ENCODE results near the gene CNN2. TPM values are rescaled to one million over a fixed set of nuclear protein-coding genes. Genes with fewer than 3 reads are reported as not detected.
"Not testable (repeated sequence)": the region's sequence is repeated elsewhere in the genome, so short reads cannot be mapped to it uniquely, and the experiment has no call there.

CNN2 gene
- total RNA-seq, 2 donors from 2014 or later: 98.9 to 124 TPM

DNA sequence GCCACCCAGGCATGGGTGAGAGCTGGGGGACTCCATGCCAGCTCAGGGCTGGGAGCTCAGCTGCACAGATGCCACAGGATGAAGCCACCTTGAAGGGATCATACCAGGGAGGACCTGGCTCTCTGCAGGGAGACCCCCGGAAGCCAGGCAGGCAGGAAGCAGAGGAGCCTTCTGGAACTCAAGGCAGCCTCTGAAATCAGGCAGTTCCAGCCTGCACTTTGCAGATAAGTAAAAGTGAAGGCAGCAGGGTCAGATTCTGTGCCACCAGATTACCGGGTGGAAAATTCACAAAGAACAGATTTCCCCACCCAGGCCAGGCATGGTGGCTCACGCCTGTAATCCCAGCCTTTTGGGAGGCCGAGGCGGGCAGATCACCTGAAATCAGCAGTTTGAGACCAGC, 8.0 kb upstream of the CNN2 start:
- H3K27ac Mint-ChIP-seq: no peak overlapping the region
- peak overlapping the region; percentile 93 to 95 for H3K4me3 Mint-ChIP-seq
- DNase-seq (no peak), ATAC-seq (replicated peaks in 1 of 2) (no peak)
- peaks cover 42% of the 10 kb centered on the region for H3K4me1 Mint-ChIP-seq (ENCODE audit: low read depth)
- H3K9me3 Mint-ChIP-seq: no peaks in the 10 kb centered on the region
- peaks cover 0 to 10% of the 10 kb centered on the region in 2 donors for H3K36me3 Mint-ChIP-seq (ENCODE audit: insufficient read depth in 2 of 2)
- no peaks in the 10 kb centered on the region for H3K27me3 Mint-ChIP-seq (ENCODE audit: low read depth)

DNA sequence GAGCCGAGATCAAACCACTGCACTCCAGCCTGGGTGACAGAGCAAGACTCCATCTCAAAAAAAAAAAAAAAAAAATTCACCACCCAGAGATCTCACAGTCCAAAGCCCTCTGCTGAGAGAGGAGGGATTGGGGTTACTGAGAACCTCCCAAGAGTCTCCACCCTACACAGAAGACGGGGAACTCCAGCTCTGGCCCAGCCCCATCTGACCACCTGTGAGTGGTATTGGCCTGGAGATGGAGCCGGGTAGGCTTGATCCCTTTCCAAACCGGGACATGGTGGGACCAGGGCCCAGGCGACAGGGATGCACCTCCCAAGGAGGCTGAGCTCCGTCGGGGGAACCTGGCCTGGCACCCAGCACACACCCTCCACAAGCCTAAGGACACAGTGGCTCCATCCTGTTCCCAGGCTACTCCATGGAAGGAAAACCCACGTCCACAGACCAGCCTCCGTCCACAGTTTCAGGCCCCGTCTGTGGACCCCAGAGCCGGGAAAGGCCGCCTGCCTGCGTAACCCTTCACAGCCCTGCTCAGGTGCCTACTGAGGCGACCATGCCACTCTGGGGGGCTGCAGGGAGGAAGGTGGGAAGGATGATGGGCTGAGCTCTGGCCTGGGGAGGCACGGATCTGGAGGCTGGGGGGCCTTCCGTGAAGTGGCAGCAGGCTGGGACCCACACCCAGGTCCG, 7.3 kb upstream of the CNN2 start:
- Mint-ChIP-seq H3K27me3 (ENCODE audit: low read depth) (no peaks in the 10 kb centered on the region), H3K9me3 (no peaks in the 10 kb centered on the region), H3K36me3 (ENCODE audit: insufficient read depth in 2 of 2) (peaks cover 0 to 10% of the 10 kb centered on the region in 2 donors), H3K27ac (no peak overlapping the region), H3K4me3 (peak overlapping the region; percentile 93 to 95), H3K4me1 (ENCODE audit: low read depth) (peaks cover 42% of the 10 kb centered on the region)
- DNase-seq (no peak), ATAC-seq (replicated peaks in 1 of 2) (no peak)

DNA sequence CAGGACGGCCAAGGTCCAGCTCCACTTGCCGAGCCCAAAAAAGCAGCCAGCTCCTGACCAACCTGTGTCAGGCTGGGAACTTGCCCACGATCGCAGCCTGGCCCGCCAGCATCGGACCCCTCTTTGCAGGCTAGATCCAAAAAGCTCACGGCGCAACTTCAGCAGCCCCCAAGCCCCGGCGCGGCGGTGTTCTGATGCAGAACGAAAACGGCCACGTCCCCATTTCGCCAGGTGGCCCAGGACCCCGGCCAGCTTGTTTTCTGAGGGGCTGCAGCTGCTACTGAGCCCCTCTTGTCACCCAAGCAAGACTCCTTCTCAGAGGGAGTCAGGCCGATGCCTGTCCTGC, 6.8 kb upstream of the CNN2 start:
- Mint-ChIP-seq H3K9me3 (no peaks in the 10 kb centered on the region), H3K27me3 (ENCODE audit: low read depth) (no peaks in the 10 kb centered on the region), H3K4me1 (ENCODE audit: low read depth) (peaks cover 42% of the 10 kb centered on the region), H3K4me3 (peak overlapping the region; percentile 93 to 95), H3K36me3 (ENCODE audit: insufficient read depth in 2 of 2) (peaks cover 0 to 10% of the 10 kb centered on the region in 2 donors), H3K27ac (no peak overlapping the region)
- ATAC-seq (replicated peaks in 1 of 2) (no peak), DNase-seq (no peak)

DNA sequence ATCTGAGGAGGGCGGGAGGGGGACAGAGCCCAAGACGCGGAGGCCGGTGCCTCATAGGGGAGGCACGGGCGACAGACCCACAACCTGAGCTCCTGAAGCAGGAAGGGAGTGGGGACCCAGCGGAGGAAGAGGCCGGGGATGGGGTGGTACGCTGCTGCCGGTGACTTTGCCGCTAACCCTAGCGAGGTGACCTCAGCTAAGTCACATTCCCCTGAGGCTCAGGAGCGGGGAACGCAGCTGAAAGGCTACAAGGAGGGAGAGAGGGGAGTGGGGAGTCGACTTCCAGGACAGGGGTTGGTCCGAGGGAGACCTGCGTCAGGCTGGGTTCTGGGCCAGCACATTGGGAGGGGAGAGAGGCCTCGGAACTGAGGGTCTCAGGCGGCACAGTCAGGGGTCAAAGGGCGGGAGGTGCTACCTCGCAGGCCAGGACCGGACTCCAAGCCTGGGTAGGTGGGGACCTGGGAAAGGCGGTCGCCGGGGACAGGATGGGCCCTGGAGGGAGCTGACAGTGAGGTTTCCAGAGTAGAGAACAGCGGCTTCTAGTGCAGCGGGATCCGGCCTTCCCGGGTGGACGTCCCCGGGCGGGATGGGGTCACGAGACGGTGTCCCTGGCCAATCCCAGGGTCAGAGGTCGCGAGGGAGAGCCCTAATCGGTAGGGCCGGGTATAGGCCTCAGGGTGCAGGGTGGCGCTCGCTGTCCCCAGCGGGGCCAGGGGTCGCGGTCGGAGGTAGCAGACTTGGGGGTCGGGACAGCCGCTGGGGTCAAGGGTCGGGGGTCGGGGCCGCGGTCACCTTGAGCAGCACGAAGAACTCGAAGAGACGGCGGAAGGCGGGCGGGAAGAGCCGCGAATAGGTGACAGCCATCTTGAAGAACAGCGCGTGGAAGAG, 6.2 kb upstream of the CNN2 start:
- Mint-ChIP-seq H3K27me3 (ENCODE audit: low read depth) (no peaks in the 10 kb centered on the region), H3K36me3 (ENCODE audit: insufficient read depth in 2 of 2) (peaks cover 0 to 10% of the 10 kb centered on the region in 2 donors), H3K27ac (peak overlapping the region; percentile 91), H3K4me3 (peak overlapping the region; percentile 93 to 95), H3K4me1 (ENCODE audit: low read depth) (peaks cover 45% of the 10 kb centered on the region), H3K9me3 (no peaks in the 10 kb centered on the region)
- DNase-seq (no peak), ATAC-seq (replicated peaks in 1 of 2) (no peak)

GRCh38 chr19:1020868-1021425, 5.5 kb upstream of the CNN2 start, which contains the start of gene TMEM259:
TMEM259 (minus strand) TSS chr19:1021123; CDS start chr19:1020996, 127 bp downstream.
- H3K4me1 Mint-ChIP-seq (ENCODE audit: low read depth): peaks cover 49% of the 10 kb centered on the region
- H3K4me3 Mint-ChIP-seq: peak within 1 kb of the TSS; percentile 93 to 95
- H3K27me3 Mint-ChIP-seq (ENCODE audit: low read depth): no peaks in the 10 kb centered on the region
- peaks cover 0 to 10% of the 10 kb centered on the region in 2 donors for H3K36me3 Mint-ChIP-seq (ENCODE audit: insufficient read depth in 2 of 2)
- peak; percentile 98 for DNase-seq
- peak within 1 kb of the TSS; percentile 100 for H3K27ac Mint-ChIP-seq
- ATAC-seq (replicated peaks in 1 of 2): peak; percentile 86 to 89
- no peaks in the 10 kb centered on the region for H3K9me3 Mint-ChIP-seq

- DNase-seq; H3K36me3 Mint-ChIP-seq (ENCODE audit: insufficient read depth in 2 of 2); ATAC-seq (replicated peaks in 1 of 2); H3K27ac Mint-ChIP-seq; H3K27me3 Mint-ChIP-seq (ENCODE audit: low read depth); H3K4me3 Mint-ChIP-seq; H3K9me3 Mint-ChIP-seq: not testable (repeated sequence)
- peaks cover 34% of the 10 kb centered on the region for H3K4me1 Mint-ChIP-seq (ENCODE audit: low read depth)
These were observed 2.6 kb upstream of the CNN2 start for GRCh38 chr19:1023883-1024188.

DNA sequence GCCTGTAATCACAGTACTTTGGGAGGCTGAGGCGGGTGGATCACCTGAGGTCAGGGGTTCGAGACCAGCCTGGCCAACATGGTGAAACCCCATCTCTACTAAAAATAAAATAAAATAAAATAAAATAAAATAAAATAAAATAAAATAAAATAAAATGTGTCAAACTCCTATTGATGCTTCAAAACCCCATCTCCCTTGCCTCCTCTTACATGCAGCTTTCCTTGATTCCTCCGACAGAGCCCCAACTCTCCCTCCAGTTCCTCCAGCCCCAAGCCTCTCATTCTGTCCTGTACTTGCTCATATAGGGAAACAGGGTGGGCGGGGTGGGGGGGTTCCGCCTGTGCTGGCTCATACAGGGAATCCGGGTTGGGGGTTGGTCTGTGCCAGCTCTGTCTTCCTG, 1.3 kb upstream of the CNN2 start:
- not testable (repeated sequence) for H3K27ac Mint-ChIP-seq; H3K9me3 Mint-ChIP-seq; H3K27me3 Mint-ChIP-seq (ENCODE audit: low read depth); H3K36me3 Mint-ChIP-seq (ENCODE audit: insufficient read depth in 2 of 2); ATAC-seq (replicated peaks in 1 of 2)
- H3K4me3 Mint-ChIP-seq: peak overlapping the region in 1 of 2 donors; percentile 1
- peaks cover 36% of the 10 kb centered on the region for H3K4me1 Mint-ChIP-seq (ENCODE audit: low read depth)
- peak in 1 of 2 donors; percentile 38 for DNase-seq

- H3K27me3 Mint-ChIP-seq (ENCODE audit: low read depth): no peaks in the 10 kb centered on the region
- peak overlapping the region; percentile 96 for H3K4me3 Mint-ChIP-seq
- peak overlapping the region; percentile 70 for H3K27ac Mint-ChIP-seq
- DNase-seq (peak; percentile 35 to 39), ATAC-seq (replicated peaks in 1 of 2) (no peak)
- H3K36me3 Mint-ChIP-seq (ENCODE audit: insufficient read depth in 2 of 2): peaks cover 2 to 6% of the 10 kb centered on the region in 2 donors
- H3K9me3 Mint-ChIP-seq: no peaks in the 10 kb centered on the region
- peaks cover 35% of the 10 kb centered on the region for H3K4me1 Mint-ChIP-seq (ENCODE audit: low read depth)
These were observed 608 bp downstream of the CNN2 start for GRCh38 chr19:1026783-1027649.

- no peak overlapping the region for H3K27ac Mint-ChIP-seq
- H3K36me3 Mint-ChIP-seq (ENCODE audit: insufficient read depth in 2 of 2): peaks cover 5 to 12% of the 10 kb centered on the region in 2 donors
- no peak for DNase-seq
- no peaks in the 10 kb centered on the region for H3K27me3 Mint-ChIP-seq (ENCODE audit: low read depth)
- peaks cover 32% of the 10 kb centered on the region for H3K4me1 Mint-ChIP-seq (ENCODE audit: low read depth)
- no peaks in the 10 kb centered on the region for H3K9me3 Mint-ChIP-seq
- ATAC-seq (replicated peaks in 1 of 2): peak; percentile 8 to 9
- H3K4me3 Mint-ChIP-seq: peak overlapping the region; percentile 96
These were observed 1.2 kb downstream of the CNN2 start for GRCh38 chr19:1027650-1028061.

DNA sequence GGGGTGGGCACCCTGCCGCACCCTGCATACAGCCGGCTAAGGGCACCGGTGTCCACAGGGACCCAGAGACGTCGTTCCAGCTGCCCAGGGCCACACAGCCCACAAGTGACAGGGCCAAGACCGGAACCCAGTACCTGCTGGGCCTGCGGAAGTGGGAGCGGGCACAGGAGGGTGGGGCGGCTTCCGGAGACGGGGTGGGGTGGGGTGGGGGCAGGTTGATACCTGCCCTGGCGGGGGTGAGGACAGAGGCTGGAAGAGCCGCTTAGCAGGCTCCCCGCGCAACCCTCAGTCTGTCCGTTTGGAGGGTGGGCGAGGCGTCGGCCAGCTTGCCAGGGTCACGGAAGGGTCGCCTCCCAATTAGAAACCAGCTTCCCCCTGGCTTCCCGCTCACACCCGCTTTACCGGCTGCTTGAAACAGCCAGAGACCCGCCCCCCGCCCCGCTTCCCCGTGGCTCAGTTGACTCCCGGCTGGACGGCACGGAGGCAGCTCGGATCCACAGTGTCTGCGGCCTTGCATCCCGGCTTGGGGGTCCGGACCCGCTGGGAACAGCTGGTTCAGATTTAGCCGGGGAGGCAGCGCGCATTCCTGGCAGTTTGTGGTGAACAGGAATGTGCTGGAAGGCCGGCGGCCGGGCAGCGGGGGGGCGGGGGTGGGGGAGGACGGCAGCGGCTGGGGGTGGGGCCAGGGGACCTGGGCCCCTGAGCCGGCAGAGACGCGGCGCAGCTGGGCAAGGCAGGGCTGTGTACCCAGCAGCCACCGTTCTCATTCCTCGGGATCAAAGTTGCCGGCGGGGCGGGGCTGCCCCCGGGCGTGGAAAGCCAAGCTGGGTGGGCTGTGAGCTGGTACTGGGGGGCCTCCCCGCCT, 1.9 kb downstream of the CNN2 start:
- Mint-ChIP-seq H3K27ac (no peak overlapping the region), H3K4me3 (peak overlapping the region; percentile 89 to 96), H3K9me3 (no peaks in the 10 kb centered on the region), H3K36me3 (ENCODE audit: insufficient read depth in 2 of 2) (peaks cover 5 to 17% of the 10 kb centered on the region in 2 donors), H3K4me1 (ENCODE audit: low read depth) (peaks cover 32% of the 10 kb centered on the region), H3K27me3 (ENCODE audit: low read depth) (no peaks in the 10 kb centered on the region)
- DNase-seq: peak; percentile 61 to 62
- peak; percentile 53 to 58 for ATAC-seq (replicated peaks in 1 of 2)

DNA sequence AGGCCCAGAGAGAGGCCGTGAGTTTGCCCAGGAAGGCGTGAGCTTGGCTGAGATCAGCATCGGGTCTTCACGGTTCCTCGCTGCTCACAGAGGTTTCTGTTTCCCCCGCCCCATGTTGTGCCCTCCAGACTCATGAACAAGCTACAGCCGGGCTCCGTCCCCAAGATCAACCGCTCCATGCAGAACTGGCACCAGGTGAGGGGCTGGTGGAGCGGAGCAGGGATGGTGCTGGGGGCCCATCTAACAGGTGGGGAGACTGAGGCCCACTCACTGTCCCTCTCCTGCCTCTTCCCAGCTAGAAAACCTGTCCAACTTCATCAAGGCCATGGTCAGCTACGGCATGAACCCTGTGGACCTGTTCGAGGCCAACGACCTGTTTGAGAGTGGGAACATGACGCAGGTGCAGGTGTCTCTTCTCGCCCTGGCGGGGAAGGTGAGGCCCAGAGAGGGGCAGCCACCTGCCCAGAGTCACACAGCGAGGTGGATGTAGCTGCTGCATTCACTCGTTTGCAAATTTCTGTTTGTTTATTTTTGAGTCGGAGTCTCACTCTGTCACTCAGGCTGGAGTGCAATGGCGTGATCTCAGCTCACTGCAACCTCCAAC, 6.0 kb downstream of the CNN2 start:
- ATAC-seq (replicated peaks in 1 of 2) (no peak), DNase-seq (no peak)
- Mint-ChIP-seq H3K4me1 (ENCODE audit: low read depth) (peaks cover 28% of the 10 kb centered on the region), H3K9me3 (no peaks in the 10 kb centered on the region), H3K36me3 (ENCODE audit: insufficient read depth in 2 of 2) (peaks cover 8 to 27% of the 10 kb centered on the region in 2 donors), H3K27me3 (ENCODE audit: low read depth) (no peaks in the 10 kb centered on the region), H3K4me3 (no peak overlapping the region), H3K27ac (no peak overlapping the region)
